MCF 10A (cell line): Measurements from ENCODE around the gene CSDE1. TPM values are rescaled to one million over a fixed set of nuclear protein-coding genes. Genes with fewer than 3 reads are reported as not detected.
A peak's percentile ranks its signal among the peaks of the same experiment; 100 is the strongest.

Experiments used
- BruUV-seq: library from RNA; stranded (reverse); fragments of 400-500 nt; replicated peaks from 2 replicates; lab custom pipeline; 2021; lab: Mats Ljungman, UMichigan
- CTCF ChIA-PET: fragments of 300-600 bp; sonication (Branson Sonifier 250); formaldehyde crosslinking; extraction: SDS; loops from one replicate; lab custom pipeline; 2021; ENCODE audit warnings: antibody characterized with exemption, inconsistent platforms; lab: Yijun Ruan, JAX
- POLR2A ChIA-PET: fragments of 300-600, 350-650 bp; sonication (Branson Sonifier 250); formaldehyde crosslinking; extraction: SDS; loops from one replicate; lab custom pipeline; 2020; ENCODE audit warnings: antibody characterized with exemption, inconsistent platforms; lab: Yijun Ruan, JAX
- DNase-seq: peaks from one replicate; pipeline ENCODE4 v3.0.0-alpha.2; 2018; ENCODE audit not compliant: unreplicated experiment
- H3K27ac Mint-ChIP-seq: one replicate; pipeline ENCODE4 v1.8.0; 2022; ENCODE audit warnings: mild to moderate bottlenecking, low read depth, mixed read lengths; ENCODE audit not compliant: unreplicated experiment
- H3K27me3 Mint-ChIP-seq: one replicate; pipeline ENCODE4 v1.8.0; 2022; ENCODE audit warnings: mixed read lengths; ENCODE audit not compliant: insufficient read depth, unreplicated experiment
- H3K36me3 Mint-ChIP-seq: one replicate; pipeline ENCODE4 v1.8.0; 2022; ENCODE audit warnings: mild to moderate bottlenecking, moderate library complexity, mixed read lengths; ENCODE audit not compliant: insufficient read depth, unreplicated experiment
- H3K4me1 Mint-ChIP-seq: one replicate; pipeline ENCODE4 v1.8.0; 2022; ENCODE audit warnings: mixed read lengths; ENCODE audit not compliant: insufficient read depth, unreplicated experiment
- H3K4me3 Mint-ChIP-seq: one replicate; pipeline ENCODE4 v1.8.0; 2022; ENCODE audit warnings: mild to moderate bottlenecking, moderate library complexity, mixed read lengths; ENCODE audit not compliant: unreplicated experiment
- H3K9me3 Mint-ChIP-seq: one replicate; pipeline ENCODE4 v1.8.0; 2022; ENCODE audit warnings: mixed read lengths; ENCODE audit not compliant: unreplicated experiment
- CTCF ChIP-seq: fragments of 200-600 bp; IDR thresholded peaks from one replicate; pipeline ENCODE4 v1.8.0; 2022; ENCODE audit warnings: antibody characterized with exemption, mild to moderate bottlenecking; ENCODE audit not compliant: unreplicated experiment
- intact Hi-C: fragments of 100-400 bp; cut with micrococcal nuclease; formaldehyde crosslinking; loops from 2 replicates; pipeline ENCODE4 v1.14.1; 2022
- total RNA-seq: library from RNA; stranded (reverse); gene quantifications from 2 replicates; pipeline ENCODE4 v1.2.3, GENCODE V29; 2022

Gene CSDE1
- total RNA-seq, 1 experiment from 2014 or later = 580 TPM

- no peak overlapping the region for H3K27ac Mint-ChIP-seq
- no peaks in the 10 kb centered on the region for H3K4me1 Mint-ChIP-seq
- DNase-seq = no peak
- H3K27me3 Mint-ChIP-seq = no peaks in the 10 kb centered on the region
- CTCF ChIA-PET = interaction anchor here (0.6 to 0.8 kb wide), 2 partner anchors 14 to 366 kb away, joined by 4 read pairs; partner anchors contain the start of gene CSDE1
- peaks cover 53% of the 10 kb centered on the region for H3K36me3 Mint-ChIP-seq
- no peaks in the 10 kb centered on the region for H3K9me3 Mint-ChIP-seq
- POLR2A ChIA-PET = interaction anchor here (0.6 to 3.0 kb wide), 2 partner anchors 9 to 13 kb away, joined by 3 to 8 read pairs; partner anchors contain the start of gene SIKE1
- H3K4me3 Mint-ChIP-seq = no peak overlapping the region
- TF ChIP-seq CTCF = no peak
- no TSS peak for BruUV-seq
- intact Hi-C loops = no loop called here
Measured at GRCh38 chr1:114771992-114772391, 14.2 kb upstream of the CSDE1 start.

- no TSS peak for BruUV-seq
- intact Hi-C loops = no loop called here
- ChIA-PET POLR2A (interaction anchor here (1.4 to 3.0 kb wide), 2 partner anchors 10 to 14 kb away, joined by 6 to 8 read pairs; partner anchors contain the start of genes CSDE1 and SIKE1), CTCF (no interaction called here)
- Mint-ChIP-seq H3K27me3 (no peaks in the 10 kb centered on the region), H3K4me1 (no peaks in the 10 kb centered on the region), H3K9me3 (no peaks in the 10 kb centered on the region), H3K4me3 (no peak overlapping the region), H3K27ac (no peak overlapping the region), H3K36me3 (peaks cover 49% of the 10 kb centered on the region)
- DNase-seq = no peak
- TF ChIP-seq CTCF = no peak
Measured at GRCh38 chr1:114770989-114771388, 13.2 kb upstream of the CSDE1 start.

- ChIA-PET POLR2A (no interaction called here), CTCF (interaction anchor here (0.6 to 0.9 kb wide), 3 partner anchors 216 to 1192 kb away, joined by 3 read pairs; no protein-coding TSS in a partner anchor)
- no peaks in the 10 kb centered on the region for H3K9me3 Mint-ChIP-seq
- DNase-seq = no peak
- no peak overlapping the region for H3K27ac Mint-ChIP-seq
- BruUV-seq = no TSS peak
- H3K4me1 Mint-ChIP-seq = no peaks in the 10 kb centered on the region
- intact Hi-C loops = no loop called here
- no peak overlapping the region for H3K4me3 Mint-ChIP-seq
- H3K27me3 Mint-ChIP-seq = no peaks in the 10 kb centered on the region
- H3K36me3 Mint-ChIP-seq = peaks cover 13% of the 10 kb centered on the region
- TF ChIP-seq CTCF = peak; percentile 16
Measured at GRCh38 chr1:114764689-114765088, 6.9 kb upstream of the CSDE1 start.

- Mint-ChIP-seq H3K27ac (peak overlapping the region; percentile 100), H3K4me3 (peak overlapping the region; percentile 97), H3K27me3 (no peaks in the 10 kb centered on the region), H3K36me3 (peaks cover 30% of the 10 kb centered on the region), H3K4me1 (peaks cover 28% of the 10 kb centered on the region), H3K9me3 (no peaks in the 10 kb centered on the region)
- POLR2A ChIA-PET = interaction anchor here (1.2 to 5.2 kb wide), 5 partner anchors 12 to 829 kb away, joined by 4 to 43 read pairs (median 16); partner anchors contain the start of genes DENND2C, HIPK1, NRAS and SIKE1
- DNase-seq = peak; percentile 22
- CTCF ChIA-PET = interaction anchor here (0.6 to 0.9 kb wide), 2 partner anchors 13 to 219 kb away, joined by 4 to 8 read pairs; no protein-coding TSS in a partner anchor
- TF ChIP-seq CTCF = no peak
- BruUV-seq = no TSS peak
- intact Hi-C loops = no loop called here
Measured at GRCh38 chr1:114758256-114758832, 560 bp upstream of the CSDE1 start.
